Keratinocyte (primary cell): ENCODE measurements around the gene P2RX2. TPM values are rescaled to one million over a fixed set of nuclear protein-coding genes. Genes with fewer than 3 reads are reported as not detected.

ENCODE experiments used
- DNase-seq: peaks from one replicate; pipeline ENCODE4 v3.0.0-alpha.2; 2011; ENCODE audit warnings: low read depth, missing footprints, low spot score
- FAIRE-seq: peaks from 2 replicates; lab custom pipeline; 2011; peaks lifted over from hg19 to GRCh38; lab: Jason Lieb, UNC
- H2AFZ ChIP-seq: 2 replicates; pipeline ENCODE4 v1.6.0; 2012; ENCODE audit warnings: low read length, control low read depth, inconsistent platforms; ENCODE audit not compliant: control insufficient read depth
- H3K27ac ChIP-seq: 2 replicates; pipeline ENCODE4 v1.5.1; 2011; ENCODE audit warnings: low read length; ENCODE audit not compliant: control insufficient read depth, insufficient read depth
- H3K27me3 ChIP-seq: 3 replicates; pipeline ENCODE4 v1.6.0; 2011; ENCODE audit warnings: low read length; ENCODE audit not compliant: control insufficient read depth, insufficient read depth; ENCODE audit errors: extremely low read depth
- H3K36me3 ChIP-seq, 2 experiments: 2 replicates in 1 of 2; 3 replicates in 1 of 2; pipeline ENCODE4 v1.5.1; 2011; ENCODE audit warnings: low read length in 2 of 2, mild to moderate bottlenecking in 1 of 2; ENCODE audit not compliant: control insufficient read depth in 2 of 2, insufficient read depth in 2 of 2; ENCODE audit errors: extremely low read depth in 1 of 2
- H3K4me1 ChIP-seq: 3 replicates; pipeline ENCODE4 v1.5.1; 2011; ENCODE audit warnings: low read length; ENCODE audit not compliant: control insufficient read depth, insufficient read depth; ENCODE audit errors: extremely low read depth
- H3K4me2 ChIP-seq: 3 replicates; pipeline ENCODE4 v1.6.0; 2011; ENCODE audit warnings: low read depth, low read length; ENCODE audit not compliant: control insufficient read depth, insufficient read depth; ENCODE audit errors: extremely low read depth
- H3K4me3 ChIP-seq, 3 experiments: fragments of 200-600 bp in 1 of 3; sonication (generic) in 1 of 3; 2 replicates in 2 of 3; 3 replicates in 1 of 3; pipeline ENCODE4 v1.5.1; 2011 to 2016; ENCODE audit warnings: low read length in 3 of 3, mild to moderate bottlenecking in 3 of 3, control low read depth in 2 of 3, inconsistent platforms in 1 of 3, low read depth in 1 of 3, mixed read lengths in 1 of 3, mixed run types in 1 of 3, moderate library complexity in 1 of 3; ENCODE audit not compliant: control insufficient read depth in 2 of 3, insufficient read depth in 2 of 3; ENCODE audit errors: extremely low read depth in 1 of 3
- H3K79me2 ChIP-seq: 2 replicates; pipeline ENCODE4 v1.6.0; 2012; ENCODE audit warnings: low read length; ENCODE audit not compliant: control insufficient read depth, insufficient read depth
- H3K9ac ChIP-seq: 3 replicates; pipeline ENCODE4 v1.6.0; 2011; ENCODE audit warnings: low read length; ENCODE audit not compliant: control insufficient read depth, insufficient read depth; ENCODE audit errors: extremely low read depth
- H3K9me1 ChIP-seq: 3 replicates; pipeline ENCODE4 v1.6.0; 2011; ENCODE audit warnings: low read length; ENCODE audit not compliant: control insufficient read depth, insufficient read depth; ENCODE audit errors: extremely low read depth
- H3K9me3 ChIP-seq: 2 replicates; pipeline ENCODE4 v1.5.1; 2012; ENCODE audit warnings: low read depth, low read length; ENCODE audit not compliant: control insufficient read depth
- H4K20me1 ChIP-seq: 3 replicates; pipeline ENCODE4 v1.6.0; 2011; ENCODE audit warnings: low read length; ENCODE audit not compliant: control insufficient read depth, insufficient read depth; ENCODE audit errors: extremely low read depth
- EZH2 ChIP-seq: IDR thresholded peaks from one replicate; pipeline ENCODE4 v1.6.1; 2012; ENCODE audit warnings: inconsistent platforms, mild to moderate bottlenecking, low read length, moderate library complexity
- dilution Hi-C: fragments of 300-500 bp; cut with MboI; formaldehyde crosslinking; loops from one replicate; pipeline ENCODE4 v1.7.0; 2020; ENCODE audit warnings: low sequenced_read_pairs; ENCODE audit not compliant: extremely low pct_ligation_motif_present
- polyA plus RNA-seq, 5 experiments: library from polyadenylated mRNA; depleted of rRNA in 3 of 5; stranded (reverse) in 3 of 5; stranded (forward) in 1 of 5; unstranded in 1 of 5; fragments of >200 nt; gene quantifications; 1 replicate in 1 of 5; 2 replicates in 3 of 5; 3 replicates in 1 of 5; pipeline versions ENCODE4 v1.2.1 to v1.2.3, GENCODE V29; 2011 to 2012; ENCODE audit warnings: missing spikeins in 2 of 5, low read depth in 1 of 5, low replicate concordance in 1 of 5
- TF ChIP-seq, protein P1 (sequence below), 3 experiments: IDR thresholded peaks in 1 of 3; conservative IDR thresholded peaks in 1 of 3; optimal IDR thresholded peaks in 1 of 3; 2 replicates in 2 of 3; 3 replicates in 1 of 3; pipeline versions ENCODE3 to v1.5.1; 2011; ENCODE audit warnings: low read length in 3 of 3, mild to moderate bottlenecking in 3 of 3, moderate library complexity in 2 of 3, control low read depth in 1 of 3, inconsistent platforms in 1 of 3; ENCODE audit not compliant: insufficient read depth in 2 of 3; ENCODE audit errors: extremely low read depth in 1 of 3

The P2RX2 gene
- polyA plus RNA-seq, 1 donor (not counting 4 experiments of a cell fraction or from before 2014, with no cell fraction given) = not detected

GRCh38 chr12:132592282-132592970 is 26.1 kb upstream of the P2RX2 start:
- H3K4me3 ChIP-seq = no peak overlapping the region
- no peak overlapping the region for H3K4me2 ChIP-seq
- H3K27ac ChIP-seq = no peak overlapping the region
- no peaks in the 10 kb centered on the region for H3K9me3 ChIP-seq
- H3K79me2 ChIP-seq = no peaks in the 10 kb centered on the region
- no peaks in the 10 kb centered on the region for H3K9me1 ChIP-seq
- FAIRE-seq = no peak
- peaks cover 3% of the 10 kb centered on the region for H3K4me1 ChIP-seq
- no peak for TF ChIP-seq EZH2
- TF ChIP-seq, protein P1, sequence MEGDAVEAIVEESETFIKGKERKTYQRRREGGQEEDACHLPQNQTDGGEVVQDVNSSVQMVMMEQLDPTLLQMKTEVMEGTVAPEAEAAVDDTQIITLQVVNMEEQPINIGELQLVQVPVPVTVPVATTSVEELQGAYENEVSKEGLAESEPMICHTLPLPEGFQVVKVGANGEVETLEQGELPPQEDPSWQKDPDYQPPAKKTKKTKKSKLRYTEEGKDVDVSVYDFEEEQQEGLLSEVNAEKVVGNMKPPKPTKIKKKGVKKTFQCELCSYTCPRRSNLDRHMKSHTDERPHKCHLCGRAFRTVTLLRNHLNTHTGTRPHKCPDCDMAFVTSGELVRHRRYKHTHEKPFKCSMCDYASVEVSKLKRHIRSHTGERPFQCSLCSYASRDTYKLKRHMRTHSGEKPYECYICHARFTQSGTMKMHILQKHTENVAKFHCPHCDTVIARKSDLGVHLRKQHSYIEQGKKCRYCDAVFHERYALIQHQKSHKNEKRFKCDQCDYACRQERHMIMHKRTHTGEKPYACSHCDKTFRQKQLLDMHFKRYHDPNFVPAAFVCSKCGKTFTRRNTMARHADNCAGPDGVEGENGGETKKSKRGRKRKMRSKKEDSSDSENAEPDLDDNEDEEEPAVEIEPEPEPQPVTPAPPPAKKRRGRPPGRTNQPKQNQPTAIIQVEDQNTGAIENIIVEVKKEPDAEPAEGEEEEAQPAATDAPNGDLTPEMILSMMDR (optimal IDR thresholded peaks at IDR 0.05 in 1 of 3, IDR thresholded peaks at IDR 0.05 in 1 of 3, conservative IDR thresholded peaks at IDR 0.05 in 1 of 3; ENCODE audit: extremely low read depth in 1 of 3, insufficient read depth in 2 of 3, low read length in 3 of 3) = no peak
- dilution Hi-C loops = no loop called here
- no peak overlapping the region for H2AFZ ChIP-seq
- no peak for DNase-seq
- no peaks in the 10 kb centered on the region for H4K20me1 ChIP-seq
- H3K9ac ChIP-seq = no peak overlapping the region
- peaks cover 21% of the 10 kb centered on the region for H3K27me3 ChIP-seq
- H3K36me3 ChIP-seq = no peaks in the 10 kb centered on the region

DNA sequence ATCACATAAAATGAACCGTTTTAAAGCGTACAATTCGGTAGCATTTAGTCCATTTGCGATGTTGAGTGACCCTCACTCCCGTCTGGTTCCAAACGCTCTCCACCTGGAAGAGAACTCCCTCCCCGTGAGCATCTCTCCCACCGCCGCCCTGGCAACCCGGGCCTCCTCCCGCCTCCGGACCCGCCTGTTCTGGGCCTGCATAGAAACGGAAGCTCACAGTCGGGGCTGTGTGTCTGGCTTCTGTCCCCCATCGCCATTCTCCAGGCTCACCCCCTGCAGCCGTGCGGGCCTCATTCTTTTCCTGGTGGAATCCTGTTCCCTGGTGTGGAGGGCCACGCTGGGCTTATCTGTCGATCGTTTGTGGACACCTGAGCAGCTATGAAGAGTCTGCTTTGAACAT is 25.5 kb upstream of the P2RX2 start:
- FAIRE-seq (no peak), DNase-seq (no peak)
- H4K20me1 ChIP-seq = no peaks in the 10 kb centered on the region
- H3K9me1 ChIP-seq = no peaks in the 10 kb centered on the region
- no peak overlapping the region for H3K9ac ChIP-seq
- no peaks in the 10 kb centered on the region for H3K36me3 ChIP-seq
- H3K27me3 ChIP-seq = peaks cover 21% of the 10 kb centered on the region
- H2AFZ ChIP-seq = no peak overlapping the region
- no peak overlapping the region for H3K4me2 ChIP-seq
- TF ChIP-seq, protein P1 (optimal IDR thresholded peaks at IDR 0.05 in 1 of 3, IDR thresholded peaks at IDR 0.05 in 1 of 3, conservative IDR thresholded peaks at IDR 0.05 in 1 of 3; ENCODE audit: extremely low read depth in 1 of 3, insufficient read depth in 2 of 3, low read length in 3 of 3) = no peak
- TF ChIP-seq EZH2 = no peak
- H3K4me3 ChIP-seq = no peak overlapping the region
- H3K79me2 ChIP-seq = no peaks in the 10 kb centered on the region
- no peak overlapping the region for H3K27ac ChIP-seq
- peaks cover 3% of the 10 kb centered on the region for H3K4me1 ChIP-seq
- no peaks in the 10 kb centered on the region for H3K9me3 ChIP-seq
- dilution Hi-C loops = no loop called here
